T47D (cell line): ENCODE results near the gene SKOR1.

Experiments used
- DNase-seq, 2 experiments: peaks; one replicate each; pipeline versions ENCODE4 v3.0.0 to v3.0.0-alpha.2; 2011 to 2012; ENCODE audit warnings: low read depth in 1 of 2, low spot score in 1 of 2
- JUND ChIP-seq: IDR thresholded peaks from 2 replicates; pipeline ENCODE4 v1.6.1; 2012; ENCODE audit warnings: low read depth
- in situ Hi-C: cut with HindIII; loops from 2 replicates; pipeline ENCODE4 v1.10.0; 2016; ENCODE audit warnings: low sequenced_read_pairs, low pct_unique_long_range_greater_than_20kb

Gene SKOR1

DNA sequence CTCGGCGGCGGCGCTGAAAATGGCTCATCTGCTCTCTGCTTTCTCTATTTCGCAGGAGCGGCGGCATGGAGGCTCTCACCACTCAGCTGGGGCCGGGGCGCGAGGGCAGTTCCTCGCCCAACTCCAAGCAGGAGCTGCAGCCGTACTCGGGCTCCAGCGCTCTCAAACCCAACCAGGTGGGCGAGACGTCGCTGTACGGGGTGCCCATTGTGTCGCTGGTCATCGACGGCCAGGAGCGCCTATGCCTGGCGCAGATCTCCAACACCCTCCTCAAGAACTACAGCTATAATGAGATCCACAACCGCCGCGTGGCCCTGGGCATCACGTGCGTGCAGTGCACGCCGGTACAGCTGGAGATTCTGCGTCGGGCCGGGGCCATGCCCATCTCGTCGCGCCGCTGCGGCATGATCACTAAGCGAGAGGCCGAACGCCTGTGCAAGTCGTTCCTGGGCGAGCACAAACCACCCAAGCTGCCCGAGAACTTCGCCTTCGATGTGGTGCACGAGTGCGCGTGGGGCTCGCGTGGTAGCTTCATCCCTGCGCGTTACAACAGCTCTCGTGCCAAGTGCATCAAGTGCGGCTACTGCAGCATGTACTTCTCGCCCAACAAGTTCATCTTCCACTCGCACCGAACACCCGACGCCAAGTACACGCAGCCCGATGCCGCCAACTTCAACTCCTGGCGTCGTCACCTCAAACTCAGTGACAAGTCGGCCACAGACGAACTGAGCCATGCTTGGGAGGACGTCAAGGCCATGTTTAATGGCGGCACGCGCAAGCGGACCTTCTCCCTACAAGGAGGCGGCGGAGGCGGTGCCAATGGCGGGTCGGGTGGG, 790 bp downstream of the SKOR1 start:
- no peak for TF ChIP-seq JUND
- DNase-seq = no peak
- in situ Hi-C loops = no loop called here

DNA sequence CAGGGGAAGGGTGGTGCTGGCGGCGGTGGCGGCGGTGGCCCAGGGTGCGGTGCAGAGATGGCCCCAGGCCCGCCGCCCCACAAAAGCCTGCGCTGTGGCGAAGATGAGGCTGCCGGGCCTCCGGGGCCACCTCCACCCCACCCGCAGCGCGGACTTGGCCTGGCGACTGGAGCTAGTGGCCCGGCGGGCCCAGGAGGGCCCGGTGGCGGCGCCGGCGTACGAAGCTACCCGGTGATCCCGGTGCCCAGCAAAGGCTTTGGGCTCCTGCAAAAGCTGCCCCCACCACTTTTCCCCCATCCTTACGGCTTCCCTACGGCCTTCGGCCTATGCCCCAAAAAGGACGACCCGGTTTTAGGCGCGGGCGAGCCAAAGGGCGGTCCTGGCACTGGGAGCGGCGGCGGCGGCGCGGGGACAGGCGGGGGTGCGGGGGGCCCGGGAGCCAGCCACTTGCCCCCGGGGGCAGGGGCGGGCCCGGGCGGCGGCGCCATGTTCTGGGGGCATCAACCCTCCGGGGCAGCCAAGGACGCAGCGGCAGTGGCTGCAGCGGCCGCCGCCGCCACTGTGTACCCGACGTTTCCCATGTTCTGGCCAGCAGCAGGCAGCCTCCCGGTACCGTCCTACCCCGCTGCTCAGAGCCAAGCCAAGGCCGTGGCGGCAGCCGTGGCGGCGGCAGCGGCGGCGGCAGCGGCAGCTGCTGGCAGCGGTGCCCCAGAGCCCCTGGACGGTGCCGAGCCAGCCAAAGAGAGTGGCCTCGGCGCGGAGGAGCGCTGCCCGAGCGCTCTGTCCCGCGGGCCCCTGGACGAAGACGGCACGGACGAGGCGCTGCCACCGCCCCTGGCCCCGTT, 1.6 kb downstream of the SKOR1 start:
- no peak for TF ChIP-seq JUND
- DNase-seq = no peak
- in situ Hi-C loops = no loop called here

DNA sequence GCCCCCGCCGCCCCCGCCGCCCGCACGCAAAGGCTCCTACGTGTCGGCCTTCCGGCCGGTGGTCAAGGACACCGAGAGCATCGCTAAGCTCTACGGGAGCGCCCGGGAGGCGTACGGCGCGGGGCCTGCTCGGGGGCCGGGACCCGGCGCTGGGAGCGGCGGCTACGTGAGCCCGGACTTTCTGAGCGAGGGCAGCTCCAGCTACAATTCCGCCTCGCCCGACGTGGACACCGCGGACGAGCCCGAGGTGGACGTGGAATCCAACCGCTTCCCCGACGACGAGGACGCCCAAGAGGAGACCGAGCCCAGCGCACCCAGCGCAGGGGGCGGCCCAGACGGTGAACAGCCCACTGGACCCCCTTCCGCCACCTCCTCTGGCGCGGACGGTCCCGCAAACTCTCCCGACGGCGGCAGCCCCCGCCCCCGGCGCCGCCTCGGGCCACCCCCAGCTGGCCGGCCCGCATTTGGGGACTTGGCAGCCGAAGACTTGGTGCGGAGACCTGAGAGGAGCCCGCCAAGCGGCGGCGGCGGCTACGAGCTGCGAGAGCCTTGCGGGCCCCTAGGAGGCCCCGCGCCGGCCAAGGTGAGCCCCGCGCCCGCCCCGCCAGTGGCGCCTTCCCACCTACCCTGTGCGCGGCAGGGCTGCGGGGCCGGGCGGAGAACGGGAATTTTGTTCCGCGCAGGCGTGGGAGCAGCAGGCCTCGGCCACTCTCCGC, 2.4 kb downstream of the SKOR1 start:
- no peak for DNase-seq
- TF ChIP-seq JUND = no peak
- in situ Hi-C loops = no loop called here

DNA sequence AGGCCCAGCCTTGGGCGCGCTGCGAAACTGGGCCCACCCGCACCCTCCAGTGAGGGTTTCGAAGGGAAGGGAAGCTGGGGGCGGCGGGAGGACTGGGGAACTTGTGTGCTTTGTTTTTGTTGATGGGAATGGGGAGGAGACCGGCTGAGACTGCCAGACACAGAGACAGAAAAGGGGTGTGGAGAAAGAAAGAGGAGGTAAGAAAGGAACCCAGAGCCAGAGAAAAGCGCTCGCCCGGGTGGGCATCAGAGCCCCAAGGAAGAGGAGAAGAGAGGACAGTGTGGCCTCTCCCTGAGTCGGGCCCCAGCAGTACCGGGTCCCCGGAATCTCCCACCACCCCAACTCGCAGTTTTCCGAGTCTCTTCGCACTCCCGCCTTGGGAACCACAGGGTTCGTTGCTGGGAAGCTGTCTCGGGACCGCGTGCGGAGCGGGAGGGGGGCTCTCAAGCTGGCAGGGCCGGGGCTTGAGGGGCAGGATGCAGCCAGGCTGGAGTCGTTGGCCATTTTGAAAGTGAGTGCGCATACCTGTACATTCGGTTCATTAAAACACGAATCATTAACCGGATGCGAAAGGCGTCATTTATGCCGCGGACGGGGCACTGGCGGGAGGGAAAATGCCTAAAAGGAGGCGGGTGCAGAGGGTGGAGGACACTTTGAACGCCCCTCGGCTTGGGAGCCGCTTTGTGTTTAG, 3.1 kb downstream of the SKOR1 start:
- in situ Hi-C loops = no loop called here
- no peak for DNase-seq
- TF ChIP-seq JUND = no peak

DNA sequence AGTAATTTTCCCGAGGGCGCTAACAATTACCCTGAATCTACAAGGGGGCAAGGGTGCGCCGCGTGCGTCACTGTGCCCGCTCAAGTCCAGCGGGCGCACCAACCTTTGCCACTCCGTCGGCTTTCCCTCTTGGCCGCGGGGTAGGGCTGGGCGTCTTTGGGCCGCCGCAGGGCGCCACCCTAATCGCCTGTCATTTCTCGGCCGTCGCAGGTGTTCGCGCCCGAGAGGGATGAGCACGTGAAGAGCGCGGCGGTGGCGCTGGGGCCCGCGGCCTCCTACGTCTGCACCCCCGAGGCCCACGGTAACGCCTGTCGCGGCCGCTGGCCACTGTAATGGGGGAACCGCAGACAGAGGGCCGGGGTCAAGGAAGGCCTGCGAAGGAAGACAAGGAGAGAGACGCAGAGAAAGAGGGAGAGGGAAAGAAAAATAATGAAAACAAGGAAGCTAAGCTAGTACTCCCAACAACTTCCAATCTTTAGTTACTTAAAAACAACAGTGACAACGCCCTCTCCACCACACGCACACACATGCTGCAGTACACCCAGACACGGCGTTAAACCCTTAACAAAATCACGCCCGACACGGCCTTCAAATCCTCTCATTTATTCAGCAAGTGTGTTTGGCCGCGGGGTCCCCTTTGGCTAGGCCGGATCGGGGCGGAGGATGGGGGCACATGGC, 3.8 kb downstream of the SKOR1 start:
- no peak for TF ChIP-seq JUND
- in situ Hi-C loops = no loop called here
- DNase-seq = no peak

DNA sequence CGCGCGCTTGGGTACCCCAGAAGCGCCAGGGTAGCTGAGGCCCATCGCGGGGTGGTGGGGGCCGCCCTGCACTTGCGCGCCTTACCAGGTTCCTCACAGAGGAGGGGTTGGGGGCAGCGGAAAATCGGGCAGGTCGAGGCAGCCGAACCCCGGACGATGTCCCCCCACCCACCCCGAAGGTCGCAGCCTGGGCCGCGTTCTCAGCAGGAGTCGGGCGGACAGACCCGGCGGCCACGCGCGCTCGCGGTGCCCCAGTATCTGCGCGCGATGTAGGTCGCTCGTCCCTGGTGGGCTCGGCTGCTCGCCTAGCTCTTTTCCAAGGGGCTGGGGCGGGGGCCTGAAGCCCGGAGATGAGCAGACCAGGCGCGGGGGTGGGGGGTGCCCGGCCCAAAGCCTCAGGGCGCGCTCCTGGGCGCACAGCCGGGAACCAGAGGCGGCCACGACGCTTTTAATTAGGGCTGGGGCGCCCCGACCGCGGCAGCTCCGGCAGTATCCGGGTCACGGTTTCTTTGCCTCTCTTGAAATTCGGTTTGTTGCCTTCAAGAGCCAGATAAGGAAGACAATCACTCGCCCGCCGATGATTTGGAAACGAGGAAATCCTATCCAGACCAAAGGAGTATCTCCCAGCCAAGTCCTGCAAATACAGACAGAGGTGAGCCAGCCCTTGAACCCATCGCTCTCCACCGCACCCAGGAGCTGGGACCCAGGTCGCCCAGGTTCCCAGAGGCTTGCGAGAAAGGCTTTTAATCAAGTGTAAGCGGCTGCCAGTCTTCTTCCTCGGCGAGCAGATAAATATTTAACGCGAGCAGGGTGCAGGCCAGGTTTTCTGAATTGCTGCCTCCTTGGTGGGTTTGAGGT, 4.6 kb downstream of the SKOR1 start:
- TF ChIP-seq JUND = no peak
- DNase-seq = no peak
- in situ Hi-C loops = no loop called here

DNA sequence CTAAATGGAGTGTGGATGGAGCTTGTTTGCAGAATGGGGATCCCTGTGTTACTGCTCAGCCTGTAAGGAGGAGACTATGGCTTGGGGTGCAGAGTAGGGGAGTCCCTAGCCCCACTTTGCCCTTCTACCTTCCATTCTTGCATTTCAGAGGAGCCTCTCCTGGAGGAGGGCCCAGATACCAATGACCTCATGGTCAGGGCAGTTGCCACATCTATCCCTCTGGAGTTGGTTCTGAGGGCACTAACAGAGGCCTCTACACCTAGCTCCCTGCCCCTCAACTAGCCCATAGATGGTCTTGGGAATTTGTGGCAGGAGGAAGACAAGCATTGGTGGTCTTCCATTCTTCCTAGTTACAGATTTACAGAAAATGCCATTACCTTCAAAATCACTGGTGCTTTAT, 6.1 kb downstream of the SKOR1 start:
- in situ Hi-C loops = no loop called here
- DNase-seq = no peak
- no peak for TF ChIP-seq JUND

DNA sequence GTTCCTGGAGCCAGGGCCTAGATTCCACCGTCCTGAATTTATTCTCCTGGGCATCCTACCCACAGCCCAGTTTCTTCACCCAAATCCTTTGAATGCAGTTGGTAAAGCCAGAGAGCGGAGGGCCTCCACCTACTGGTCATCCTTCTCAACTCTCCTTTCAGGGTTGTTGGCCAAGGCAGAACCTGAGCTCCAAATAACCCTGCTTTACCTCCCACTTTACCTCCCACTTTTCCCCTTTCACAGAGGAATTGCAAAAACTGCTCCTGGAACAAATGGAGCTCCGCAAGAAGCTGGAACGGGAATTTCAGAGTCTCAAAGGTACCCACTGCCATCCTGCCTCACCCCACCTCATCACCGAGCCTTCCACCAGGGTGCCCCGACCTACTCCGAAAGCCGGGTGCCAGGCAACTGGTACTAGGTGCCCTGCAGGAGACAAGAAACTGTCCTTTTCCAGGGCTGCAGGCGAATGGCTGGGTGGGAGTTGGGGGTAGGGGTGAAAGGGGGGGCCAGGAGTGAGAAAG, 6.8 kb downstream of the SKOR1 start:
- in situ Hi-C loops = no loop called here
- TF ChIP-seq JUND = no peak
- peak; percentile 70 to 78 for DNase-seq

DNA sequence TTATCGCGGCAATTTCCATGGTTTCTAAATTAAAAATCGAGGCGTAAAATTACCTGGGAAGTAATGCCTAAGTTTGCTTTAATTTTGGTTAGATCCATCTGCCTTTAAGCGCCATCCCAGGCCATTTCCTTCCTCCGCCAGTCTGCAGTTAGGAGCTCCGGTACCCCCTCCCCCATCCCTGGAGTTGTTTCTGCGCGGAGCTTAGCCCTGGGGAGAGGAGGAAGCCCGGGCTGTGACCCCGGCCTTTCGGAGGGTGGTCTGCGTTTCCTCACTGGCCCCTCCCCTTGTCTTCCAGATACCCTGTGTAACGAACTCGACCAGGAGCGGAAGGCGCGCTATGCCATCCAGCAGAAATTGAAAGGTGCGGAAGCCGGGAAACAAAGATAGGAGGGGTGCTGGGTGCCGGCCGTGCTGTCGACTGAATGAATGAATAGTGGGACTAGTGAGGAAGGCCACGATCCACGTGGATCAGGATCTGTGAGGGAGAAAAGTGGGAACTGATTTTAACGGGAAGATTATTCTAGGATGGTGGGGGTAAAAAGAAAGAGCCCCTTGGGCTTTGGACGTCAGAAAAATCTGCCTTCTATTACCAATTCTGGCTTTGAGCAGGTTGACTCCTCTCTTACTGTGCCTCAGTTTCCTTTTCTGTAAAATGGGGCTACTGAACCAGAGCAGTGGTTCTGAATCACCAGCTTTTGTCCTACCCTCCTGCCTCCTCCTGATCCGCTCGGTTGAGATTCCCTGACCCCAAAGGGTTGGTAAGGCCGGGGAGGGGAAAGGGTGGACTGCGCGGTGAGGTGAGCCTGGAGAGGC, 7.8 kb downstream of the SKOR1 start:
- DNase-seq = no peak
- no peak for TF ChIP-seq JUND
- in situ Hi-C loops = no loop called here
